Epithelial cell of esophagus (primary cell): ENCODE results near the gene ADORA2A.

ENCODE experiments used
- DNase-seq: peaks from one replicate; pipeline ENCODE4 v3.0.0; 2010; ENCODE audit warnings: low read depth
- H3K4me3 ChIP-seq: 2 replicates; pipeline ENCODE4 v1.5.1; 2011; ENCODE audit warnings: mild to moderate bottlenecking, low read length, control low read depth
- TF ChIP-seq, protein P1 (sequence below): IDR thresholded peaks from 2 replicates; pipeline ENCODE4 v1.5.1; 2011; ENCODE audit warnings: low read depth, mild to moderate bottlenecking, low read length, control low read depth, inconsistent platforms; ENCODE audit not compliant: insufficient read depth; ENCODE audit errors: missing control alignments

Gene ADORA2A

GRCh38 chr22:24473284-24473683, 45.9 kb downstream of the ADORA2A start:
- no peak for DNase-seq
- TF ChIP-seq, protein P1, sequence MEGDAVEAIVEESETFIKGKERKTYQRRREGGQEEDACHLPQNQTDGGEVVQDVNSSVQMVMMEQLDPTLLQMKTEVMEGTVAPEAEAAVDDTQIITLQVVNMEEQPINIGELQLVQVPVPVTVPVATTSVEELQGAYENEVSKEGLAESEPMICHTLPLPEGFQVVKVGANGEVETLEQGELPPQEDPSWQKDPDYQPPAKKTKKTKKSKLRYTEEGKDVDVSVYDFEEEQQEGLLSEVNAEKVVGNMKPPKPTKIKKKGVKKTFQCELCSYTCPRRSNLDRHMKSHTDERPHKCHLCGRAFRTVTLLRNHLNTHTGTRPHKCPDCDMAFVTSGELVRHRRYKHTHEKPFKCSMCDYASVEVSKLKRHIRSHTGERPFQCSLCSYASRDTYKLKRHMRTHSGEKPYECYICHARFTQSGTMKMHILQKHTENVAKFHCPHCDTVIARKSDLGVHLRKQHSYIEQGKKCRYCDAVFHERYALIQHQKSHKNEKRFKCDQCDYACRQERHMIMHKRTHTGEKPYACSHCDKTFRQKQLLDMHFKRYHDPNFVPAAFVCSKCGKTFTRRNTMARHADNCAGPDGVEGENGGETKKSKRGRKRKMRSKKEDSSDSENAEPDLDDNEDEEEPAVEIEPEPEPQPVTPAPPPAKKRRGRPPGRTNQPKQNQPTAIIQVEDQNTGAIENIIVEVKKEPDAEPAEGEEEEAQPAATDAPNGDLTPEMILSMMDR: no peak
- no peak overlapping the region for H3K4me3 ChIP-seq

- TF ChIP-seq, protein P1: no peak
- DNase-seq: peak; percentile 53
- no peak overlapping the region for H3K4me3 ChIP-seq
Observed at GRCh38 chr22:24474221-24474620, 46.8 kb downstream of the ADORA2A start.

- no peak for DNase-seq
- TF ChIP-seq, protein P1: no peak
- no peak overlapping the region for H3K4me3 ChIP-seq
Observed at GRCh38 chr22:24474649-24475255, 47.4 kb downstream of the ADORA2A start.

DNA sequence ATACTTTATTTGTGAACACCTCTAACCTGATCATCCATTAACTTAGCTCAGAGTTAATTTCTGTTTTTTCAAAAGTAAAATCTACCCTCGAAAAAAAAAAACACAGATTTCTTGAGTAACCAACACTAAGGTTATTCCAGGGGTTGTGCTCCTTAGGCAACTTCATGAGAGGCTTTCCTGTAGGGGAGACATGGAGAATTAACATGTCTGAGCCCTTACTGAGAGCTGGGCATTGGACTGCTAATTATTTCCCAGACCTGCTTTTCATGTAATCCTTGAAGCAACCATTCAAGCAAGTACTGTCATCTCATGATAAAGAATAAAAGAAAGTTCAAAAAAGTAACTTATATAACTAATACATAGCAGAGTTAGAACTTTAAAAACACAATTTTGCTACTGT, 54.2 kb downstream of the ADORA2A start:
- DNase-seq: no peak
- TF ChIP-seq, protein P1: no peak
- H3K4me3 ChIP-seq: no peak overlapping the region

- TF ChIP-seq, protein P1: no peak
- H3K4me3 ChIP-seq: no peak overlapping the region
- DNase-seq: peak; percentile 86
Observed at GRCh38 chr22:24482575-24482974, 55.2 kb downstream of the ADORA2A start.

- TF ChIP-seq, protein P1: no peak
- no peak for DNase-seq
- no peak overlapping the region for H3K4me3 ChIP-seq
Observed at GRCh38 chr22:24482998-24483397, 55.6 kb downstream of the ADORA2A start.

- no peak for DNase-seq
- no peak overlapping the region for H3K4me3 ChIP-seq
Observed at GRCh38 chr22:24483976-24484545, 56.7 kb downstream of the ADORA2A start.

More at GRCh38 chr22:24483976-24484545, 56.7 kb downstream of the ADORA2A start:
- TF ChIP-seq, protein P1: no peak
